RWPE2 (cell line): Measurements from ENCODE around the gene RINT1.

ENCODE experiments used
- ATAC-seq: fragments of 200-7000 bp; cut with Tn5 transposase; 3 replicates; pipeline ENCODE4 v1.9.1; 2021; ENCODE audit warnings: low read depth
- DNase-seq: peaks from one replicate; pipeline ENCODE4 v3.0.0-alpha.2; 2020; ENCODE audit warnings: low spot score
- H3K27ac ChIP-seq: fragments of 450-650 bp; 2 replicates; pipeline ENCODE4 v1.5.1; 2017; ENCODE audit warnings: mild to moderate bottlenecking; ENCODE audit not compliant: poor library complexity, severe bottlenecking
- H3K27me3 ChIP-seq: fragments of 250-450 bp; sonication (Bioruptor Pico); 2 replicates; pipeline ENCODE4 v1.5.1; 2021; ENCODE audit warnings: mild to moderate bottlenecking, moderate library complexity; ENCODE audit not compliant: insufficient read depth, poor library complexity, severe bottlenecking
- H3K36me3 ChIP-seq: fragments of 250-450 bp; sonication (Bioruptor Pico); 2 replicates; pipeline ENCODE4 v1.5.1; 2020; ENCODE audit warnings: low read depth, mild to moderate bottlenecking, moderate library complexity
- H3K4me1 ChIP-seq: fragments of 250-450 bp; sonication (Bioruptor Pico); 2 replicates; pipeline ENCODE4 v1.5.1; 2021; ENCODE audit warnings: mild to moderate bottlenecking, moderate library complexity; ENCODE audit not compliant: insufficient read depth, poor library complexity, severe bottlenecking
- H3K4me3 ChIP-seq: fragments of 250-450 bp; sonication (Bioruptor Pico); 2 replicates; pipeline ENCODE4 v1.5.1; 2021; ENCODE audit warnings: mild to moderate bottlenecking, moderate library complexity; ENCODE audit not compliant: severe bottlenecking
- H3K9me3 ChIP-seq: fragments of 250-450 bp; sonication (Bioruptor Pico); 2 replicates; pipeline ENCODE4 v1.5.1; 2021; ENCODE audit warnings: mild to moderate bottlenecking, moderate library complexity; ENCODE audit not compliant: severe bottlenecking
- CTCF ChIP-seq: fragments of 450-650 bp; IDR thresholded peaks from one replicate; pipeline ENCODE4 v1.5.1; 2017; ENCODE audit warnings: mild to moderate bottlenecking, moderate library complexity; ENCODE audit not compliant: poor library complexity, severe bottlenecking

The RINT1 gene

GRCh38 chr7:105610165-105610930 lies 78.3 kb downstream of the RINT1 start:
- no peaks in the 10 kb centered on the region for H3K27me3 ChIP-seq
- H3K36me3 ChIP-seq, result no peaks in the 10 kb centered on the region
- DNase-seq (no peak), ATAC-seq (no peak)
- no peak overlapping the region for H3K4me3 ChIP-seq
- no peak for TF ChIP-seq CTCF
- H3K27ac ChIP-seq, result no peak overlapping the region
- no peaks in the 10 kb centered on the region for H3K9me3 ChIP-seq
- H3K4me1 ChIP-seq, result no peaks in the 10 kb centered on the region

GRCh38 chr7:105611856-105612775 lies 80.1 kb downstream of the RINT1 start:
- ATAC-seq (peak; percentile 23; the same call in 2 of the 3 replicates), DNase-seq (no peak)
- Histone ChIP-seq H3K27ac (no peak overlapping the region), H3K4me3 (no peak overlapping the region), H3K9me3 (no peaks in the 10 kb centered on the region), H3K4me1 (no peaks in the 10 kb centered on the region), H3K27me3 (no peaks in the 10 kb centered on the region), H3K36me3 (no peaks in the 10 kb centered on the region)
- TF ChIP-seq CTCF, result no peak

- no peaks in the 10 kb centered on the region for H3K4me1 ChIP-seq
- no peaks in the 10 kb centered on the region for H3K36me3 ChIP-seq
- TF ChIP-seq CTCF, result no peak
- H3K9me3 ChIP-seq, result no peaks in the 10 kb centered on the region
- ATAC-seq, result no peak
- H3K27ac ChIP-seq, result no peak overlapping the region
- no peak overlapping the region for H3K4me3 ChIP-seq
- DNase-seq, result no peak
- no peaks in the 10 kb centered on the region for H3K27me3 ChIP-seq
Measured at GRCh38 chr7:105612806-105613205, 80.8 kb downstream of the RINT1 start.

- Histone ChIP-seq H3K9me3 (no peaks in the 10 kb centered on the region), H3K4me3 (no peak overlapping the region), H3K27me3 (no peaks in the 10 kb centered on the region), H3K27ac (no peak overlapping the region), H3K36me3 (no peaks in the 10 kb centered on the region), H3K4me1 (no peaks in the 10 kb centered on the region)
- TF ChIP-seq CTCF, result no peak
- ATAC-seq (no peak), DNase-seq (no peak)
Measured at GRCh38 chr7:105613611-105614330, 81.8 kb downstream of the RINT1 start.
